OCI-LY1 (cell line): ENCODE measurements around the gene LRRC51.

Experiments
- H2AFZ ChIP-seq: fragments of 200-600 bp; sonication (generic), shearing (Covaris generic); 2 replicates; pipeline ENCODE4 v1.6.0; 2014; ENCODE audit warnings: antibody characterized with exemption, mild to moderate bottlenecking, low read length
- H3F3A ChIP-seq: fragments of 200-600 bp; sonication (generic), shearing (Covaris generic); 2 replicates; pipeline ENCODE4 v1.6.0; 2014; ENCODE audit warnings: mild to moderate bottlenecking, antibody characterized with exemption, low read length, moderate library complexity; ENCODE audit not compliant: insufficient read depth
- H3K27ac ChIP-seq: fragments of 200-600 bp; sonication (generic); 2 replicates; pipeline ENCODE4 v1.5.1; 2014; ENCODE audit warnings: low read length, mixed run types, mild to moderate bottlenecking, low read depth; ENCODE audit not compliant: poor library complexity, severe bottlenecking
- H3K27me3 ChIP-seq: fragments of 200-600 bp; sonication (generic); 2 replicates; pipeline ENCODE4 v1.6.0; 2014; ENCODE audit warnings: antibody characterized with exemption, mild to moderate bottlenecking, low read length, moderate library complexity; ENCODE audit not compliant: insufficient read depth
- H3K36me3 ChIP-seq: fragments of 200-600 bp; sonication (generic); 2 replicates; pipeline ENCODE4 v1.6.1; 2014; ENCODE audit warnings: mild to moderate bottlenecking, antibody characterized with exemption, low read length, moderate library complexity, mixed read lengths; ENCODE audit not compliant: insufficient read depth
- H3K4me1 ChIP-seq: fragments of 200-600 bp; sonication (generic); 2 replicates; pipeline ENCODE4 v1.5.1; 2014; ENCODE audit warnings: mild to moderate bottlenecking, low read length, moderate library complexity; ENCODE audit not compliant: insufficient read depth, severe bottlenecking
- H3K4me2 ChIP-seq: fragments of 200-600 bp; sonication (generic), shearing (Covaris generic); 2 replicates; pipeline ENCODE4 v1.6.1; 2014; ENCODE audit warnings: low read length
- H3K4me3 ChIP-seq: fragments of 200-600 bp; sonication (generic); 2 replicates; pipeline ENCODE4 v1.5.1; 2014; ENCODE audit warnings: low read length, low read depth, mild to moderate bottlenecking, mixed read lengths; ENCODE audit not compliant: poor library complexity, severe bottlenecking
- H3K79me2 ChIP-seq: fragments of 200-600 bp; shearing (Covaris generic); 2 replicates; pipeline ENCODE4 v1.6.1; 2016; ENCODE audit warnings: mixed run types, low read length, mixed read lengths; ENCODE audit not compliant: insufficient read depth
- H3K9ac ChIP-seq: fragments of 200-600 bp; sonication (generic), shearing (Covaris generic); 2 replicates; pipeline ENCODE4 v1.6.1; 2014; ENCODE audit warnings: mild to moderate bottlenecking, low read length, mixed read lengths
- H3K9me2 ChIP-seq: fragments of 200-600 bp; sonication (generic), shearing (Covaris generic); 2 replicates; pipeline ENCODE4 v1.6.1; 2014; ENCODE audit warnings: low read depth, mild to moderate bottlenecking, low read length, mixed read lengths
- H3K9me3 ChIP-seq: fragments of 200-600 bp; shearing (Covaris generic); 2 replicates; pipeline ENCODE4 v1.6.1; 2014; ENCODE audit warnings: low read length, mixed read lengths
- H4K20me1 ChIP-seq: fragments of 200-600 bp; sonication (generic), shearing (Covaris generic); 2 replicates; pipeline ENCODE4 v1.6.0; 2016; ENCODE audit warnings: mild to moderate bottlenecking, low read length; ENCODE audit not compliant: insufficient read depth
- CTCF ChIP-seq: fragments of 200-600 bp; sonication (generic), shearing (Covaris generic); IDR thresholded peaks from 2 replicates; pipeline ENCODE4 v1.5.1; 2017; ENCODE audit warnings: mild to moderate bottlenecking, antibody characterized with exemption, low read length, moderate library complexity, mixed read lengths
- EZH2 ChIP-seq: fragments of 200-600 bp; sonication (generic), shearing (Covaris generic); IDR thresholded peaks from 2 replicates; pipeline ENCODE4 v1.8.0; 2017; ENCODE audit warnings: borderline replicate concordance, mixed run types, mild to moderate bottlenecking, antibody characterized with exemption, low read length, moderate library complexity, mixed read lengths

Gene LRRC51

DNA sequence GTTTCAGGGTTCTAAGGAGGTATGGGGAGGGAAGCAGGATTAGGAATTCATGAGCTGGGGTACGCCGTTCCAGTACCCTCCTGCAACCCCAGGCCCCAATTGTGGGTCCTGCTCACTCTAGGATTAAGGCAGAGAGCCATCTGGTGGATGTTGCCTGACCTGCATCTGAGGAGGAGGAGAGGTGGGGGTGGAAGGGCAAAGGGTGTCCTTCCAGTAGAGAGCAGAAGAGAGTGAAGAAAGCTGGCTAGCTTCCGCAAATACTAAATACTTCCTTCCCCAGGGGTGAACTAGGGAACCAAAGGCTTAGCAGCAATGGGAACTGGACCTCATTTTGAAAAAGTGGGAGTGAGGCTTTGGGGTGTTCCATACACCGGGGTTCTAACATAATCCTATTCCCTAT, 10.6 kb downstream of the LRRC51 start:
- Histone ChIP-seq H3K4me3 (no peak overlapping the region), H4K20me1 (no peaks in the 10 kb centered on the region), H3K27me3 (no peaks in the 10 kb centered on the region), H3K9me3 (no peaks in the 10 kb centered on the region), H3K4me2 (no peak overlapping the region), H3K9ac (no peak overlapping the region), H3K79me2 (no peaks in the 10 kb centered on the region), H3K27ac (peak overlapping the region; percentile 1), H3F3A (no peaks in the 10 kb centered on the region), H3K4me1 (no peaks in the 10 kb centered on the region), H3K9me2 (no peaks in the 10 kb centered on the region), H3K36me3 (peaks cover 54% of the 10 kb centered on the region), H2AFZ (no peak overlapping the region)
- TF ChIP-seq CTCF (peak; percentile 97), EZH2 (no peak)

DNA sequence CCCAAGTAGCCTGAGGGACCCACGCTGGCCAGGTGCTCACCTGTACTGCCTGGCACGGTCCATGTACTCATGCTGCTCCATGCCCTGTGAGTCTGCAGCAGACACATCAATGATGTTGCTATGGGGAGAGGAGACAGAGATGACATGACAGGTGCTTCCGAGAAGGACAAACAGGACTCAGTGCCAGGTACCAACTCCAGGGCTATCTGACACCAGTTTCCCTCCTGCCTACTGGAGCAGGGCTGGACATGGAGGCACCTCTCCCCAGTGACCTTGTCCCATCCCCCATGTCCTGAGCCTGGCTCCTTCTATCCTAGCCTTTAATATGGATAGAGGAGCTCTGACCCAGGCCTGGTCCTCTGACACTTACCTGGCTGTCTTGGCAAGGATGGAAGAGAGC, 18.1 kb downstream of the LRRC51 start:
- Histone ChIP-seq H3K36me3 (peaks cover 65% of the 10 kb centered on the region), H3F3A (no peaks in the 10 kb centered on the region), H3K4me2 (no peak overlapping the region), H3K9me3 (no peaks in the 10 kb centered on the region), H3K79me2 (peaks cover 12% of the 10 kb centered on the region), H3K27me3 (no peaks in the 10 kb centered on the region), H3K9me2 (no peaks in the 10 kb centered on the region), H4K20me1 (no peaks in the 10 kb centered on the region), H3K9ac (no peak overlapping the region), H3K4me1 (peaks cover 20% of the 10 kb centered on the region), H3K4me3 (no peak overlapping the region), H2AFZ (no peak overlapping the region), H3K27ac (no peak overlapping the region)
- no peak for TF ChIP-seq CTCF
- no peak for TF ChIP-seq EZH2

DNA sequence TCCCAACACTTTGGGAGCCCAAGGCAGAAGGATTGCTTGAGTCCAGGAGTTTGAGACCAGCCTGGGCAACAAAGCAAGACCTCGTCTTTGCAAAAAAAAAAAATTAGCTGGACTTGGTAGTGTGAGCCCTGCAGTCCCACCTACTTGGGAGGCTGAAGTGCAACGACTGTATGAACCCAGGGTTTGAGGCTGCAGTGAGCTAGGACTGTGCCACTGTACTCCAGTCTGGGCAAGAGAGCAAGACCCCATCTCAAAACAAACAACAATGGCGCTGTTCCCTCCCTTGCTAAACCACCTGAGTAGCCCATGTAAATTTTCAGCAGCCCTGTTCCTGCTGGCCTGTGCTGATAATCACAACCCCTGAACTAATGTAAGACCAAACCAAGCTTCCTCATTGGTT, 19.4 kb downstream of the LRRC51 start:
- Histone ChIP-seq H3K4me3 (no peak overlapping the region), H3K27me3 (no peaks in the 10 kb centered on the region), H3K36me3 (peaks cover 59% of the 10 kb centered on the region), H3K79me2 (peaks cover 12% of the 10 kb centered on the region), H3K4me1 (peaks cover 23% of the 10 kb centered on the region), H3F3A (no peaks in the 10 kb centered on the region), H3K9ac (no peak overlapping the region), H3K4me2 (0 out of 2 replicates have a peak overlapping the region, but pooled peaks have one; percentile 3), H3K27ac (no peak overlapping the region), H3K9me3 (no peaks in the 10 kb centered on the region), H3K9me2 (no peaks in the 10 kb centered on the region), H2AFZ (no peak overlapping the region), H4K20me1 (no peaks in the 10 kb centered on the region)
- no peak for TF ChIP-seq CTCF
